HepG2 (cell line): Measurements from ENCODE around the gene TADA2B.

Experiments used
- ELF1 ChIP-seq: sonication (generic); formaldehyde crosslinking; IDR thresholded peaks from 2 replicates; pipeline ENCODE4 v1.4.0; 2020; ENCODE audit warnings: missing genetic modification reagents
- ETV6 ChIP-seq: sonication (generic); formaldehyde crosslinking; conservative IDR thresholded peaks from 2 replicates; pipeline ENCODE4 v1.4.0; 2020; ENCODE audit warnings: missing genetic modification reagents
- KAT2B ChIP-seq: fragments of 150-350 bp; IDR thresholded peaks from 2 replicates; pipeline ENCODE4 v1.6.1; 2014; ENCODE audit warnings: low read depth, low read length, borderline replicate concordance
- KAT7 ChIP-seq: IDR thresholded peaks from 2 replicates; pipeline ENCODE4 v1.6.1; 2018; ENCODE audit warnings: borderline replicate concordance, missing compliant biosample characterization
- U2AF2 ChIP-seq: fragments of 200-400 bp; formaldehyde crosslinking; IDR thresholded peaks from 2 replicates; pipeline ENCODE4 v1.6.1; 2017; ENCODE audit warnings: low read depth, mild to moderate bottlenecking, low read length
- TF ChIP-seq, protein P1 (sequence below): sonication (generic); formaldehyde crosslinking; IDR thresholded peaks from 2 replicates; pipeline ENCODE4 v1.5.0; 2020; ENCODE audit warnings: mild to moderate bottlenecking, missing genetic modification reagents, moderate library complexity

DNA sequence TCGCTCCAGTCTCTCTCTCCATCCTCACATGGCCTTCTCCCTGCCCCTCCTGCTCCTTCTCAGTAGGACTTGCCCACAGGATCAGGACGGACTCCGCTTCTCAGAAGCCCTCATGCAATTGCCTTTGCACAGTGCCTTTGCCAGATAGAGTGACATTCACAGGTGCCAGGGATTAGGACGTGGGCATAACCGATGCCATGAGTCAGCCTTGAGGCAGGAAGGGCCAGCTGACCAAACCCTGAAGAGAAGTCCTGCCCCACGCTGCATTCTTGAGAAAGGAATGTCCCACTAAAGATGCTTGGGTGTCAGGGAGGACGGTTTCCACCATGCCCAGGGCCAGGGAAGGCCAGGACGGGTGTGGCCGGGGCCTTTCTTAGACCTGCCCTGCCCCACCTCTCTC, 31.3 kb downstream of the TADA2B start:
- no peak for TF ChIP-seq ELF1
- no peak for TF ChIP-seq U2AF2
- no peak for TF ChIP-seq ETV6 (CRISPR knock-in tag)
- TF ChIP-seq KAT7 (CRISPR knock-in tag): no peak
- TF ChIP-seq KAT2B: no peak
- TF ChIP-seq, protein P1, sequence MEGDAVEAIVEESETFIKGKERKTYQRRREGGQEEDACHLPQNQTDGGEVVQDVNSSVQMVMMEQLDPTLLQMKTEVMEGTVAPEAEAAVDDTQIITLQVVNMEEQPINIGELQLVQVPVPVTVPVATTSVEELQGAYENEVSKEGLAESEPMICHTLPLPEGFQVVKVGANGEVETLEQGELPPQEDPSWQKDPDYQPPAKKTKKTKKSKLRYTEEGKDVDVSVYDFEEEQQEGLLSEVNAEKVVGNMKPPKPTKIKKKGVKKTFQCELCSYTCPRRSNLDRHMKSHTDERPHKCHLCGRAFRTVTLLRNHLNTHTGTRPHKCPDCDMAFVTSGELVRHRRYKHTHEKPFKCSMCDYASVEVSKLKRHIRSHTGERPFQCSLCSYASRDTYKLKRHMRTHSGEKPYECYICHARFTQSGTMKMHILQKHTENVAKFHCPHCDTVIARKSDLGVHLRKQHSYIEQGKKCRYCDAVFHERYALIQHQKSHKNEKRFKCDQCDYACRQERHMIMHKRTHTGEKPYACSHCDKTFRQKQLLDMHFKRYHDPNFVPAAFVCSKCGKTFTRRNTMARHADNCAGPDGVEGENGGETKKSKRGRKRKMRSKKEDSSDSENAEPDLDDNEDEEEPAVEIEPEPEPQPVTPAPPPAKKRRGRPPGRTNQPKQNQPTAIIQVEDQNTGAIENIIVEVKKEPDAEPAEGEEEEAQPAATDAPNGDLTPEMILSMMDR (CRISPR knock-in tag): no peak
